GM10248 (cell line): ENCODE data around the gene PARK7.

Source experiments
- CTCF ChIA-PET: fragments of 300-600 bp; sonication (Branson Sonifier 250); formaldehyde crosslinking; extraction: SDS; loops from one replicate; lab custom pipeline; 2021; ENCODE audit warnings: antibody characterized with exemption; lab: Yijun Ruan, JAX
- POLR2A ChIA-PET: fragments of 350-650 bp; sonication (Branson Sonifier 250); formaldehyde crosslinking; extraction: SDS; loops from one replicate; lab custom pipeline; 2020; ENCODE audit warnings: antibody characterized with exemption; lab: Yijun Ruan, JAX
- DNase-seq: peaks from one replicate; pipeline ENCODE4 v3.0.0; 2012; ENCODE audit errors: extremely low spot score
- CTCF ChIP-seq: IDR thresholded peaks from 2 replicates; pipeline ENCODE4 v1.5.1; 2012; ENCODE audit warnings: mild to moderate bottlenecking, low read depth; ENCODE audit errors: extremely low read depth, missing control alignments, control extremely low read depth

PARK7 gene

GRCh38 chr1:7973086-7973485 lies 11.6 kb downstream of the PARK7 start:
- DNase-seq: no peak
- ChIA-PET POLR2A (no interaction called here), CTCF (interaction anchor here (0.9 to 14.7 kb wide), 5 partner anchors 9 to 378 kb away, joined by 3 to 188 read pairs (median 4); no protein-coding TSS in a partner anchor)
- TF ChIP-seq CTCF: no peak

- ChIA-PET POLR2A (interaction anchor here (0.6 kb wide), 1 partner anchor 50 kb away, joined by 6 read pairs; no protein-coding TSS in a partner anchor), CTCF (interaction anchor here (0.7 to 14.7 kb wide), 25 partner anchors 9 to 429 kb away, joined by 3 to 188 read pairs (median 4); partner anchors contain the start of gene PARK7)
- TF ChIP-seq CTCF: peak; percentile 74
- peak; percentile 67 for DNase-seq
Measured at GRCh38 chr1:7975212-7975865, 13.8 kb downstream of the PARK7 start.

- no peak for DNase-seq
- no peak for TF ChIP-seq CTCF
- POLR2A ChIA-PET: no interaction called here
- CTCF ChIA-PET: interaction anchor here (1.1 to 14.7 kb wide), 9 partner anchors 8 to 368 kb away, joined by 3 to 188 read pairs (median 4); no protein-coding TSS in a partner anchor
Measured at GRCh38 chr1:7980984-7981383, 19.5 kb downstream of the PARK7 start.

GRCh38 chr1:7983086-7983778 lies 21.7 kb downstream of the PARK7 start:
- ChIA-PET POLR2A (no interaction called here), CTCF (interaction anchor here (0.7 to 14.7 kb wide), 15 partner anchors 8 to 367 kb away, joined by 3 to 188 read pairs (median 3); partner anchors contain the start of genes SLC45A1 and TNFRSF9)
- no peak for TF ChIP-seq CTCF
- DNase-seq: no peak

- no peak for DNase-seq
- POLR2A ChIA-PET: no interaction called here
- CTCF ChIA-PET: interaction anchor here (1.3 to 14.7 kb wide), 4 partner anchors 10 to 329 kb away, joined by 3 to 188 read pairs (median 28); no protein-coding TSS in a partner anchor
- no peak for TF ChIP-seq CTCF
Measured at GRCh38 chr1:7984811-7985210, 23.3 kb downstream of the PARK7 start.

GRCh38 chr1:7985851-7986612 lies 24.5 kb downstream of the PARK7 start:
- DNase-seq: no peak
- POLR2A ChIA-PET: no interaction called here
- CTCF ChIA-PET: interaction anchor here (4.4 to 14.7 kb wide), 2 partner anchors 11 to 30 kb away, joined by 52 to 188 read pairs; no protein-coding TSS in a partner anchor
- no peak for TF ChIP-seq CTCF
